Measurements from ENCODE around the gene SORT1. TPM values are rescaled to one million over a fixed set of nuclear protein-coding genes. Genes with fewer than 3 reads are reported as not detected.

Gene SORT1
- total RNA-seq, 2 experiments from 2014 or later, result 21.8 to 45.5 TPM

GRCh38 chr1:109434484-109434883 lies 36.8 kb upstream of the SORT1 start:
- POLR2A ChIA-PET, result no interaction called here
- H3K27ac ChIP-seq (ENCODE audit: low read depth, low read length, poor library complexity, severe bottlenecking), result no peak overlapping the region
- CTCF ChIA-PET (ENCODE audit: unreplicated experiment), result no interaction called here

GRCh38 chr1:109433322-109433721 lies 35.6 kb upstream of the SORT1 start:
- no peak for DNase-seq (ENCODE audit: low spot score)
- CTCF ChIA-PET (ENCODE audit: unreplicated experiment), result no interaction called here
- H3K9me2 ChIP-seq (ENCODE audit: insufficient read depth, low read length), result no peaks in the 10 kb centered on the region
- H3K4me2 ChIP-seq (ENCODE audit: low read length), result no peak overlapping the region
- no peaks in the 10 kb centered on the region for H3K79me2 ChIP-seq (ENCODE audit: insufficient read depth, low read depth, low read length)
- BruUV-seq (replicated peaks), result no TSS peak
- H3K4me3 ChIP-seq (ENCODE audit: low read depth, low read length, poor library complexity, severe bottlenecking), result no peak overlapping the region
- intact Hi-C loops (cut with micrococcal nuclease; ENCODE audit: unreplicated experiment), result no loop called here
- no peaks in the 10 kb centered on the region for H3K36me3 ChIP-seq (ENCODE audit: insufficient read depth, low read length)
- no peak overlapping the region for H2AFZ ChIP-seq (ENCODE audit: low read length)
- peaks cover 15% of the 10 kb centered on the region; the same call in 1 of the 2 replicates for H3K9me3 ChIP-seq (ENCODE audit: low read length)
- no peak overlapping the region for H3K27ac ChIP-seq (ENCODE audit: low read depth, low read length, poor library complexity, severe bottlenecking)
- TF ChIP-seq EZH2phosphoT487 (IDR thresholded peaks at IDR 0.05; ENCODE audit: borderline replicate concordance, low read depth, low read length) (no peak), CTCF (conservative IDR thresholded peaks at IDR 0.05; ENCODE audit: low read length) (no peak)
- H4K20me1 ChIP-seq (ENCODE audit: insufficient read depth, low read length), result no peaks in the 10 kb centered on the region
- H3K4me1 ChIP-seq (ENCODE audit: insufficient read depth, low read length, poor library complexity, severe bottlenecking), result no peaks in the 10 kb centered on the region
- POLR2A ChIA-PET, result no interaction called here

More at GRCh38 chr1:109434484-109434883, 36.8 kb upstream of the SORT1 start:
- Histone ChIP-seq H3K4me1 (ENCODE audit: insufficient read depth, low read length, poor library complexity, severe bottlenecking) (no peaks in the 10 kb centered on the region), H3K4me3 (ENCODE audit: low read depth, low read length, poor library complexity, severe bottlenecking) (no peak overlapping the region), H4K20me1 (ENCODE audit: insufficient read depth, low read length) (no peaks in the 10 kb centered on the region), H3K79me2 (ENCODE audit: insufficient read depth, low read depth, low read length) (no peaks in the 10 kb centered on the region), H3K9me2 (ENCODE audit: insufficient read depth, low read length) (no peaks in the 10 kb centered on the region), H3K36me3 (ENCODE audit: insufficient read depth, low read length) (no peaks in the 10 kb centered on the region), H3K9me3 (ENCODE audit: low read length) (peaks cover 15% of the 10 kb centered on the region; the same call in 1 of the 2 replicates), H2AFZ (ENCODE audit: low read length) (no peak overlapping the region), H3K4me2 (ENCODE audit: low read length) (no peak overlapping the region)
- intact Hi-C loops (cut with micrococcal nuclease; ENCODE audit: unreplicated experiment), result no loop called here
- TF ChIP-seq EZH2phosphoT487 (IDR thresholded peaks at IDR 0.05; ENCODE audit: borderline replicate concordance, low read depth, low read length), result no peak
- TF ChIP-seq CTCF (conservative IDR thresholded peaks at IDR 0.05; ENCODE audit: low read length), result no peak
- no TSS peak for BruUV-seq (replicated peaks)
- DNase-seq (ENCODE audit: low spot score), result no peak

GRCh38 chr1:109432336-109432735 lies 34.6 kb upstream of the SORT1 start:
- Histone ChIP-seq H4K20me1 (ENCODE audit: insufficient read depth, low read length) (no peaks in the 10 kb centered on the region), H3K27ac (ENCODE audit: low read depth, low read length, poor library complexity, severe bottlenecking) (no peak overlapping the region), H3K36me3 (ENCODE audit: insufficient read depth, low read length) (no peaks in the 10 kb centered on the region), H3K4me1 (ENCODE audit: insufficient read depth, low read length, poor library complexity, severe bottlenecking) (peaks cover 5% of the 10 kb centered on the region), H3K9me3 (ENCODE audit: low read length) (peaks cover 15% of the 10 kb centered on the region; the same call in 1 of the 2 replicates), H3K4me2 (ENCODE audit: low read length) (no peak overlapping the region), H2AFZ (ENCODE audit: low read length) (no peak overlapping the region), H3K79me2 (ENCODE audit: insufficient read depth, low read depth, low read length) (peaks cover under 1% of the 10 kb centered on the region; the same call in 1 of the 2 replicates), H3K9me2 (ENCODE audit: insufficient read depth, low read length) (no peaks in the 10 kb centered on the region), H3K4me3 (ENCODE audit: low read depth, low read length, poor library complexity, severe bottlenecking) (no peak overlapping the region)
- DNase-seq (ENCODE audit: low spot score), result no peak
- CTCF ChIA-PET (ENCODE audit: unreplicated experiment), result no interaction called here
- TF ChIP-seq CTCF (conservative IDR thresholded peaks at IDR 0.05; ENCODE audit: low read length) (no peak), EZH2phosphoT487 (IDR thresholded peaks at IDR 0.05; ENCODE audit: borderline replicate concordance, low read depth, low read length) (no peak)
- BruUV-seq (replicated peaks), result no TSS peak
- intact Hi-C loops (cut with micrococcal nuclease; ENCODE audit: unreplicated experiment), result no loop called here
- POLR2A ChIA-PET, result no interaction called here
